H7 (cell line): ENCODE data around the gene TIMM17A. TPM values are rescaled to one million over a fixed set of nuclear protein-coding genes. Genes with fewer than 3 reads are reported as not detected.
A peak's percentile ranks its signal among the peaks of the same experiment; 100 is the strongest.

Source experiments
- DNase-seq: peaks from one replicate; pipeline ENCODE4 v3.0.0; 2012
- H3K27me3 ChIP-seq: 2 replicates; pipeline ENCODE4 v1.6.0; 2011; ENCODE audit warnings: mild to moderate bottlenecking, low read length; ENCODE audit not compliant: control insufficient read depth, insufficient read depth
- H3K36me3 ChIP-seq: replicated peaks from 2 replicates; pipeline ENCODE4 v1.5.1; 2011; ENCODE audit warnings: low read length; ENCODE audit not compliant: control insufficient read depth, insufficient read depth
- H3K4me3 ChIP-seq: 2 replicates; pipeline ENCODE4 v1.5.1; 2011; ENCODE audit warnings: low read depth, mild to moderate bottlenecking, control low read depth, low read length, moderate library complexity; ENCODE audit not compliant: insufficient read depth
- total RNA-seq: library from RNA; depleted of rRNA; stranded (reverse); fragments of >200 nt; shearing (Covaris generic); gene quantifications from 2 replicates; pipeline ENCODE4 v1.2.3, GENCODE V29; 2014

Gene TIMM17A
- total RNA-seq, 1 experiment from 2014 or later, result 75.6 TPM

GRCh38 chr1:201983380-201983805, 28.1 kb downstream of the TIMM17A start:
- Histone ChIP-seq H3K27me3 (no peaks in the 10 kb centered on the region; the same call in 1 of the 2 replicates), H3K4me3 (peak overlapping the region; percentile 98), H3K36me3 (no peaks in the 10 kb centered on the region)
- DNase-seq, result no peak

GRCh38 chr1:201984446-201984845, 29.1 kb downstream of the TIMM17A start:
- no peak for DNase-seq
- Histone ChIP-seq H3K27me3 (no peaks in the 10 kb centered on the region; the same call in 1 of the 2 replicates), H3K36me3 (peaks cover 4% of the 10 kb centered on the region), H3K4me3 (no peak overlapping the region)

GRCh38 chr1:201985355-201985754, 30.1 kb downstream of the TIMM17A start:
- peaks cover 6% of the 10 kb centered on the region for H3K36me3 ChIP-seq
- no peak overlapping the region for H3K4me3 ChIP-seq
- no peak for DNase-seq
- no peaks in the 10 kb centered on the region; the same call in 1 of the 2 replicates for H3K27me3 ChIP-seq

- Histone ChIP-seq H3K4me3 (no peak overlapping the region), H3K36me3 (peaks cover 14% of the 10 kb centered on the region)
Observed at GRCh38 chr1:201988601-201989000, 33.3 kb downstream of the TIMM17A start.

GRCh38 chr1:201989354-201990128, 34.2 kb downstream of the TIMM17A start:
- no peak overlapping the region for H3K4me3 ChIP-seq
- no peak for DNase-seq
- H3K27me3 ChIP-seq, result no peaks in the 10 kb centered on the region
- H3K36me3 ChIP-seq, result peaks cover 16% of the 10 kb centered on the region

More at GRCh38 chr1:201988601-201989000, 33.3 kb downstream of the TIMM17A start:
- DNase-seq, result no peak
- no peaks in the 10 kb centered on the region for H3K27me3 ChIP-seq

GRCh38 chr1:201990427-201990826, 35.1 kb downstream of the TIMM17A start:
- no peak for DNase-seq
- no peak overlapping the region for H3K4me3 ChIP-seq
- H3K27me3 ChIP-seq, result no peaks in the 10 kb centered on the region
- H3K36me3 ChIP-seq, result peaks cover 18% of the 10 kb centered on the region

- Histone ChIP-seq H3K4me3 (no peak overlapping the region), H3K36me3 (peaks cover 49% of the 10 kb centered on the region), H3K27me3 (no peaks in the 10 kb centered on the region)
- DNase-seq, result peak; percentile 87
Observed at GRCh38 chr1:201999625-202000238, 44.4 kb downstream of the TIMM17A start.

GRCh38 chr1:202002507-202002906, 47.2 kb downstream of the TIMM17A start:
- H3K36me3 ChIP-seq, result peaks cover 43% of the 10 kb centered on the region

GRCh38 chr1:202004711-202005110, 49.4 kb downstream of the TIMM17A start:
- DNase-seq, result no peak
- Histone ChIP-seq H3K27me3 (no peaks in the 10 kb centered on the region), H3K36me3 (peaks cover 41% of the 10 kb centered on the region), H3K4me3 (no peak overlapping the region)

More at GRCh38 chr1:202002507-202002906, 47.2 kb downstream of the TIMM17A start:
- no peak for DNase-seq
- H3K4me3 ChIP-seq, result no peak overlapping the region
- H3K27me3 ChIP-seq, result no peaks in the 10 kb centered on the region

- Histone ChIP-seq H3K27me3 (no peaks in the 10 kb centered on the region; the same call in 1 of the 2 replicates), H3K36me3 (peaks cover 33% of the 10 kb centered on the region), H3K4me3 (no peak overlapping the region)
- DNase-seq, result peak; percentile 69
Observed at GRCh38 chr1:202005958-202006357, 50.7 kb downstream of the TIMM17A start.

- peaks cover 24% of the 10 kb centered on the region for H3K36me3 ChIP-seq
- no peak for DNase-seq
- no peak overlapping the region for H3K4me3 ChIP-seq
Observed at GRCh38 chr1:202007304-202007703, 52.0 kb downstream of the TIMM17A start.

GRCh38 chr1:202007805-202008489, 52.6 kb downstream of the TIMM17A start:
- DNase-seq, result peak; percentile 92
- no peak overlapping the region for H3K4me3 ChIP-seq

More at GRCh38 chr1:202007304-202007703, 52.0 kb downstream of the TIMM17A start:
- H3K27me3 ChIP-seq, result no peaks in the 10 kb centered on the region; the same call in 1 of the 2 replicates

GRCh38 chr1:202009326-202010179, 54.2 kb downstream of the TIMM17A start:
- Histone ChIP-seq H3K36me3 (peaks cover 14% of the 10 kb centered on the region), H3K4me3 (no peak overlapping the region), H3K27me3 (no peaks in the 10 kb centered on the region; the same call in 1 of the 2 replicates)
- peak; percentile 87 for DNase-seq

More at GRCh38 chr1:202007805-202008489, 52.6 kb downstream of the TIMM17A start:
- Histone ChIP-seq H3K36me3 (peaks cover 19% of the 10 kb centered on the region), H3K27me3 (no peaks in the 10 kb centered on the region; the same call in 1 of the 2 replicates)
